GM21723 (cell line): ENCODE measurements around the gene RPS21.

Source experiments
- ATAC-seq: cut with Tn5 transposase; IDR thresholded peaks from one replicate; pipeline ENCODE4 v1.9.1; 2021; ENCODE audit warnings: mild to moderate bottlenecking, moderate library complexity; ENCODE audit not compliant: unreplicated experiment

RPS21 gene

GRCh38 chr20:62353289-62354030 lies 33.4 kb upstream of the RPS21 start:
- no peak for ATAC-seq

- no peak for ATAC-seq
Measured at GRCh38 chr20:62354031-62354808, 32.7 kb upstream of the RPS21 start.

GRCh38 chr20:62354811-62355341 lies 32.0 kb upstream of the RPS21 start:
- ATAC-seq = no peak

- ATAC-seq = no peak
Measured at GRCh38 chr20:62355516-62355877, 31.4 kb upstream of the RPS21 start.

GRCh38 chr20:62355878-62356588 lies 30.9 kb upstream of the RPS21 start:
- ATAC-seq = no peak

GRCh38 chr20:62356589-62357186 lies 30.2 kb upstream of the RPS21 start:
- no peak for ATAC-seq

- no peak for ATAC-seq
Measured at GRCh38 chr20:62357187-62357667, 29.7 kb upstream of the RPS21 start.

- ATAC-seq = no peak
Measured at GRCh38 chr20:62357681-62358080, 29.2 kb upstream of the RPS21 start.

- ATAC-seq = no peak
Measured at GRCh38 chr20:62358171-62359042, 28.5 kb upstream of the RPS21 start.

GRCh38 chr20:62359043-62359490 lies 27.8 kb upstream of the RPS21 start:
- no peak for ATAC-seq

- no peak for ATAC-seq
Measured at GRCh38 chr20:62359491-62360121, 27.3 kb upstream of the RPS21 start.

GRCh38 chr20:62360854-62361798 lies 25.8 kb upstream of the RPS21 start:
- ATAC-seq = no peak

- ATAC-seq = no peak
Measured at GRCh38 chr20:62361799-62362589, 24.9 kb upstream of the RPS21 start.

GRCh38 chr20:62362590-62362940 lies 24.3 kb upstream of the RPS21 start:
- ATAC-seq = no peak

- no peak for ATAC-seq
Measured at GRCh38 chr20:62362991-62363919, 23.6 kb upstream of the RPS21 start.
